HG02970 (cell line): ENCODE data around the gene SEMG2.

Source experiments
- ATAC-seq: cut with Tn5 transposase; IDR thresholded peaks from one replicate; pipeline ENCODE4 v1.9.1; 2021; ENCODE audit warnings: mild to moderate bottlenecking, moderate library complexity, moderate number of reproducible peaks; ENCODE audit not compliant: unreplicated experiment, low FRiP score

Gene SEMG2

GRCh38 chr20:45226287-45226686 is 5.1 kb downstream of the SEMG2 start:
- ATAC-seq: no peak

GRCh38 chr20:45229264-45230056 is 8.3 kb downstream of the SEMG2 start:
- ATAC-seq: no peak

DNA sequence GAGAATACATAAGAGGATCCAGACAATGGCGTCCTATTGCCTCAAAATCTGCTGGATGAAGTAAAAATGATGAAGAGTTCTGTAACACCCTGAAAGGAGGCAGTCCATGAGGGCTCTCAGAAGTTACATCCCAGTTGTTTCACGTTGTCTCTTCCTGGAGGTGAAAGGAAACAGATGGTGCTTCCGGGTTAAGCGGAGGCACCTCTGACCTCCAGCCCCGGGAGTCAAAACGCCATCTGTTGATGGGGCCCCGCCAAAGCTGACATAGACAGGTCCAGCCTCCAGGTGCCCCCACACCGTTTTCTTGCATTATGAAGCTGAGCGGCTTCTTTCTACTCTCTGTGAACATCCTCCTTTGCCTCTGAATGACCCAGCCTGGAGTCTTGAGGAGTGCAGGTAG is 9.5 kb downstream of the SEMG2 start:
- no peak for ATAC-seq

DNA sequence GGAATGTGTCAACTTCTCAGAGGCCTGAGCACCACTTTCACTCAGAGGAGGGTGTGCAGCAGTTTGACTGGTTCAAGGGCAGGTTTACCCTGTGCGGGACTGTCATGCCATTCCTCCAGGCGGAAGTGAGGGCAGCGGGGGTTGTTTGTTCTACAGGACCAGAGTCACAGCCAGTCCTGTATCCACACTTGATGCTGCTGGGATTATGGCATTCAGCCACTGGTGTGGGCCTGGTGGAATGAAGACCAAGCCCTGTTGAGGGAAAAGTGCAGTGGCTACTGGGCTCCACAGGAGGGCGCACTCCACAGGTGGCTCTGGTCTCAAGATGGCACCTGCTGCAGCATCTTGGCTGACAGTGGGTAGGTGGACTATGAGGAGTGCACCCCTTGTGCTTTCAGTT is 14.8 kb downstream of the SEMG2 start:
- no peak for ATAC-seq

- ATAC-seq: no peak
Observed at GRCh38 chr20:45238139-45238538, 17.0 kb downstream of the SEMG2 start.

- ATAC-seq: no peak
Observed at GRCh38 chr20:45246109-45246508, 24.9 kb downstream of the SEMG2 start.

- ATAC-seq: no peak
Observed at GRCh38 chr20:45247865-45248264, 26.7 kb downstream of the SEMG2 start.

DNA sequence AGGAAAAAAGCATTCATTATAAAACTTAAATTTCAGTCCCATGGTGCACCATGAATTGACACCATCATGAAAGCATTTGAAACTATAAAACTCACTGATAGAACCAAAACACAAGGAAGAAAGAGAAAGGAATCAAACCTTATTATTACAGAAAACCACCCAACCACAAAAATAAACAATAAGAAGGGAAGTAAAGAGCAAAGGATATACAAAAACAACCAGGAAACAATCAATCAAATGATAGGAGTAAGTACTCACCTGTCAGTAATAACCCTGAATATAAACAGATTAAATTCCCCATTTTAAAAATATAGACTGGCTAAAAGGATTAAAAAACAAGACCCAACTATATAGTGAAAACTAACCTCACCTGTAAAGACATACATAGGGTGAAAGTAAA is 27.4 kb downstream of the SEMG2 start:
- ATAC-seq: no peak

DNA sequence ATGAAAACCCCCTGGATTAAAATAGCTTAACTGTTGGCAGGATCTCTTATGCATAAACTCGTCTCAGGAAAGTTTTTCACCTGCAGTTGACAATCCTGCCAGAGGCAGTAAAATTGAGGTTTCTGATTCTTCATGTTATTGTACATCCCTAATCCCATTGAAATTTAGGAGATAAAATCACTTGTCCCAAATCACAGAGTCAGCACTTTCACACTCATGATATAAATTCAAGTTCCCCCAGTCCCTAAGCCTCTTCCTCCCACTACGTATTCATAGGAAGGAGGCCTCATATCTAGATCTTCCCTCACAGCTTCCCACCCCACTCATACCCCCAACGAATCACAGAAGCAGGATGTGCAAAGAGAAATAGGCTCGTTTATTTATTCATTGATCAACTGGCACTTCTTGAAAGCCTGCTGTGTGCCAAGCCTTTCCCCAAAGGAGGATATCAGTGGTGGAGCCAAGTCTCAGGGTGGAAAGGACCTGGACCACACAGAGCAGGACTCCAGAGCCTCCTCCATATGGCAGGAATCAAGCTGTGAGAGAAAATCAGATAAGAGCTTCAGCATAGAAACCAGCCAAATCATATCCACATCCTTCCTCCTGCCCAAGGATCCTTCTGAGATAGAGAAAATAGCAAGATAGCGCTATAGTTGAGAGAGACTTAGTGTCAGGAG is 30.8 kb downstream of the SEMG2 start:
- no peak for ATAC-seq

DNA sequence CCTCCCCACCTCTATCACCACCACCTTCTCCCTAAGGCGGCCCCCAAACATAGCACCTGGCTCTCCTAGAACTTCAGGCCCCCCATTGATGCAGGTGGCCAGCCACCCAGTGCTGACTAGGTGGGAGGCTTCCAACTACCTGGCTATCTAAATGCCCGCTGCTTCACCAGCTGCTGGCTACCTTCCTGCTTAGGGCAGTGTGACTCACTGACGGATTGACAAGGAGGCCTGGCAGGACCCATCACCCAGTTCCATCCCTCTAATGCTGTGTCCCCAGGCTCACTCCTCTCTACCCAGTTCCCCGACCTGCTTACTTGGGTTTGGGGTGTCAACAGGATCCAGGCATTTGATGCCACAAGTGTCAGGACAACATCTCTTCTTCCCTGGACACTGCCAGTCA is 32.1 kb downstream of the SEMG2 start:
- ATAC-seq: no peak

GRCh38 chr20:45254383-45255262 is 33.5 kb downstream of the SEMG2 start, which contains the start of gene SLPI:
TSS of gene SLPI (minus strand) at chr20:45254564. CDS start at chr20:45254543, 21 bp downstream.
- ATAC-seq: no peak

DNA sequence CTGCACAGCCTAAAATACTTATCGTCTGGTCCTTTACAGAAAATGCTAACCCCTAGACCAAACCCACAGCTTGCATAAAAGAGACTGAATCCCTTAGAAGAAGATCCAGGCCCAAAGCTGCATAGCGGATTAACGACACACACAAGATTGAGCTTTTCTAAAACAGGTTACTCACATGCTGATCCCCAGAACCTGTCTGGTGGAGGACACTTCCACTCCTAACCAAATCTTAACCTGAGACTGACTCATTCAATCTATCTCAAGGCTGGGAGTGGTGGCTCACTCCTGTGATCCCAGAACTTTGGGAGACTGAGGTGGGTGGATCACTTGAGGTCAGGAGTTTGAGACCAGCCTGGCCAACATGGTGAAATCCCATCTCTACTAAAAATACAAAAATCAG is 36.0 kb downstream of the SEMG2 start:
- no peak for ATAC-seq

DNA sequence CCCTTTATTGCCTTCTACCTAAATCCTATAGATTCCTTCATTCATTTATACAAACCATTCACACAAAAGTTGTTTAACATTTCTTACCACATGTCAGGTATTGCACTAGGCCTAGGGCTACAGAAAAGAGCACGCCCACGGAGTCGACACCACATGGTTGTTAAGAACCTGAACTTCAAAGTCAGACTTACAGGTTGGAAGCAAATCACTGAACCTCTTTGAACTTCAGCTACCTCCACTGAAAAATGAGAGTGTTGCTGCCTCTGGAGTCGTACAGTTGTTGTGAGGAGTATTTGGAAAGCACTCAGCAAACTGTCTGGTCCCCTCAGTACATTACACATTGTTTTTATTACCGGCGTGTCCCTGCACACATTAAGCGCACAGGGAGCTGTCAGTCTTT is 36.5 kb downstream of the SEMG2 start:
- no peak for ATAC-seq

DNA sequence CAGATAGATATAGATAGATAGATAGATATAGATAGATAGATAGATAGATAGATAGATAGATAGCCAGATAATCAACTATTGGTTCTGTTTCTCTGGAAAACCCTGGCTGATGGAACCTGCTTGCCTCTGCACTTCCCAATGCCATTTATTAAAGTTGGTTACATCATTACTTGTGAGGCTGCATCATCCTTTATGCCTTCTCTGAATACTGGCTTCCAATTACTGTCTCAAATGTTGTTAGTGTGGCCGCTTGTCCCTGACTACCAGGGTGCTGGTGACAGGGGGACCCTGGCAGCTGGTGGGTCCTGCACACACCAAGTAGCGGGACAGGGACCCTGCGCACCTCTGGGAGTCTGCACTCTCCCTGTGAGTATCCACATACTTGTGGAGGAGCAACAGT is 37.1 kb downstream of the SEMG2 start:
- ATAC-seq: no peak

DNA sequence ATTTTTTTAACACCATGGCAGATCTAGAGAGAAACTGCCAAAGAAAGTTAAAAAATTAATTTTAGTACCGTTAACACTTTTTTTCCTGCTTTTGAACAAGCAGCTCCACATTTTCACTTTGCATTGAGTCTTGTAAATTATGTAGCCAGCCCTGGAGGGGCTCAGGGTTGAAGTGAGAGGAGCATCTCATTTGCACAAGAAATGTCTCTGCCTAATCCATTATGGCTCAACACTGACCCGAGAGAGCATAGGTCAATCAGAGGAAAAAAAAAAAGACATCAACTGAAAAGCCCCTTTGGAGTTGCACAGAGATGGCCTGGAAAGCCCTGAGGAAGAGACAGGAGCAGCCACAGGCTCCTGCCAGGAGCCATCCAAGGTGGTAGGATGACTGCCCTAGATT is 37.5 kb downstream of the SEMG2 start:
- ATAC-seq: no peak

- no peak for ATAC-seq
Observed at GRCh38 chr20:45263556-45264266, 42.5 kb downstream of the SEMG2 start.

GRCh38 chr20:45266977-45267376 is 45.8 kb downstream of the SEMG2 start:
- ATAC-seq: no peak

DNA sequence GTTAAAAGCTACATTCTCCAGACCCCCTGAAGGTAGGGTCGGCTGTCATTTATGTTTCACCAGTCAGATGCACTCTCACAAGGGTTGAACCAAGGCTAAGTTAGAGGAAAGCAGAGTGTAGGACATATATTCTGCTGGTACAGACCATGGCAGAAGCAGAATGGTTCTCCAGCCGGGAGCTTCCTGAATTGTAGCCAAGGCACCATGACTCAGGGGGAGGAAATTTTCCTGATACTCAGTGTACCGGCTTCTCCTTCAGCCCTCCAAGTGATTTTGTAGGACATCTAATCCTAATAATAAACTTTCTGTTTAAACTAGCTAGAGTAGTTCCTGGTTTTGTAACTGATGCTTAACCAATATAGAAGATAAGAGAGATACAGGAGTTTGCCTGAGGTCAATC is 47.4 kb downstream of the SEMG2 start:
- ATAC-seq: no peak

- no peak for ATAC-seq
Observed at GRCh38 chr20:45269056-45269455, 47.9 kb downstream of the SEMG2 start.

- no peak for ATAC-seq
Observed at GRCh38 chr20:45269754-45270270, 48.6 kb downstream of the SEMG2 start.
